ENCODE results near the gene MATR3.

DNA sequence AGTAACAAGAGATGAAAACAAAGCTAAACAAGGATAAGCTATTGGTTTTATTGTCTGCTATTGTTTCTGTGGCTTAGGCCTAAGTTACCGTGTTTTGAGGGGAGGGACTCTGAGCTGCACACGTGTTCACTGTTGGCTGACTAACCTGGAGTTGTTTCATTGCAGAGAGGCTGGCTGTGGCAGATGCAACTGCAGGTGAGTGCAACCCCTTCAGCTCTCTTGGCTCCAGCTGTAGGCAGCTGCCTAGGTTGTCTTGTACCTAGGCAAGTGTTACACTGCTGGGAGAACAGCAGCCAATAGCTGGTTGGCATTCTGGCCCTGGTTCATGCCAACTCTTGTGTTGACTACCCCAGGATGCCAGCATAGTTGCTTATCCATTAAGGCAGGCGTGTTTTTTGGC lies 17.6 kb upstream of the MATR3 start:
- no peak for TF ChIP-seq CTCF (IDR thresholded peaks at IDR 0.05)
- no peak for TF ChIP-seq POLR2A (IDR thresholded peaks at IDR 0.05)
